ENCODE measurements around the gene XPO6. TPM values are rescaled to one million over a fixed set of nuclear protein-coding genes. Genes with fewer than 3 reads are reported as not detected.
A peak's percentile ranks its signal among the peaks of the same experiment; 100 is the strongest.

The XPO6 gene
- total and polyA plus RNA-seq, 4 donors: 27.5 to 50.0 (median 36.0) TPM

DNA sequence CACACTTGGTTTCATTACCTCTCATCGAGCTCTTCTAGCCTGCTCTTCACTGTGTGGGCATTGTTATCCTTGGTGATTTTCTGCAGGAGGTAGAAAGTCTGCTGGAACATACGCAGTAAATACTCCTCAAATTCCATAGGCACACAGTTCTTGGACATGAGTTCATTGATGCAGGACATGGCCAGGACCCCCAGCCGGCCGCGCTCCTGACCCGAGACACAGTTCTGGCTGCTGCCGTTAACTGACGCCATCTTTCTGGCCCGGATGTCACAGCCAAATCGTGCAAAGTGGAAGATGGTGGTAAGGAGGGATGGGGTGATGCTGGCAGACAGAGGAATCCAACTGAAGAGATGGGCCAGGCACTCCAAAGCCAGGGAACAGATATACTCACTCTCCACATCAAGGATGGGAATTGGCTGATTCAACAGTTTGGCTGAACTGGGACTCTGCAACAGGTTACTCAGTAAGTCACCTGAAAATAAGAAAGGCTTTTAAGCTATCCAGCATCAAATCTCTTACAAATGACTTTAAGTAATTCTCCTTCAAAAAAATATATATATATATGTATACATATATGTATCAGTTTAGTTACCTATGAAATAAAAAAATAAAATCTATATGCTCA, 55.6 kb downstream of the XPO6 start (continued):
- TF ChIP-seq, protein P1, sequence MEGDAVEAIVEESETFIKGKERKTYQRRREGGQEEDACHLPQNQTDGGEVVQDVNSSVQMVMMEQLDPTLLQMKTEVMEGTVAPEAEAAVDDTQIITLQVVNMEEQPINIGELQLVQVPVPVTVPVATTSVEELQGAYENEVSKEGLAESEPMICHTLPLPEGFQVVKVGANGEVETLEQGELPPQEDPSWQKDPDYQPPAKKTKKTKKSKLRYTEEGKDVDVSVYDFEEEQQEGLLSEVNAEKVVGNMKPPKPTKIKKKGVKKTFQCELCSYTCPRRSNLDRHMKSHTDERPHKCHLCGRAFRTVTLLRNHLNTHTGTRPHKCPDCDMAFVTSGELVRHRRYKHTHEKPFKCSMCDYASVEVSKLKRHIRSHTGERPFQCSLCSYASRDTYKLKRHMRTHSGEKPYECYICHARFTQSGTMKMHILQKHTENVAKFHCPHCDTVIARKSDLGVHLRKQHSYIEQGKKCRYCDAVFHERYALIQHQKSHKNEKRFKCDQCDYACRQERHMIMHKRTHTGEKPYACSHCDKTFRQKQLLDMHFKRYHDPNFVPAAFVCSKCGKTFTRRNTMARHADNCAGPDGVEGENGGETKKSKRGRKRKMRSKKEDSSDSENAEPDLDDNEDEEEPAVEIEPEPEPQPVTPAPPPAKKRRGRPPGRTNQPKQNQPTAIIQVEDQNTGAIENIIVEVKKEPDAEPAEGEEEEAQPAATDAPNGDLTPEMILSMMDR (IDR thresholded peaks at IDR 0.05; ENCODE audit: low read depth, low read length, missing input control): no peak

DNA sequence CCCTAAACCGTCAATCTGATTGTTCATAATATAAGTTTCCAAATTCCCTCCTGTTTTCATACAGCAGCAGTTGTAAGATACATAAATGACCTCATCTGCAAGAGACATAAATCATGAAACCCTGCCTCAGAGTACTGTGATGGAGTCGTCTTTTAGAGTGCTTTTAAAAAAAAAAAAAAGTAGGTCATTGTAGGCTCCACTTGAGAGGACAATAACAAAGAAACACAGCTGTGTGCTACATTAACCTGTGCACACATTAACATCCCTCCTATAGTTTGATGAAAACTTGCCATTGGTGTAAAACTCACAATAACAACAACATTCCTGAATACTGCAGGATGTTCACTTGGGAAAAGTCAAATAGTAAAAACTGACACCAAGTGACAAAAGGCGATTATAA, 56.5 kb downstream of the XPO6 start:
- H3K36me3 ChIP-seq (ENCODE audit: control insufficient read depth in 4 of 4, insufficient read depth in 3 of 4, low read depth in 1 of 4, low read length in 3 of 4): peaks cover 4 to 38% (median 29%) of the 10 kb centered on the region in 4 donors
- no peak for DNase-seq (ENCODE audit: low spot score)
- no peak for TF ChIP-seq FOXA1 (IDR thresholded peaks at IDR 0.05)
- TF ChIP-seq, protein P2, sequence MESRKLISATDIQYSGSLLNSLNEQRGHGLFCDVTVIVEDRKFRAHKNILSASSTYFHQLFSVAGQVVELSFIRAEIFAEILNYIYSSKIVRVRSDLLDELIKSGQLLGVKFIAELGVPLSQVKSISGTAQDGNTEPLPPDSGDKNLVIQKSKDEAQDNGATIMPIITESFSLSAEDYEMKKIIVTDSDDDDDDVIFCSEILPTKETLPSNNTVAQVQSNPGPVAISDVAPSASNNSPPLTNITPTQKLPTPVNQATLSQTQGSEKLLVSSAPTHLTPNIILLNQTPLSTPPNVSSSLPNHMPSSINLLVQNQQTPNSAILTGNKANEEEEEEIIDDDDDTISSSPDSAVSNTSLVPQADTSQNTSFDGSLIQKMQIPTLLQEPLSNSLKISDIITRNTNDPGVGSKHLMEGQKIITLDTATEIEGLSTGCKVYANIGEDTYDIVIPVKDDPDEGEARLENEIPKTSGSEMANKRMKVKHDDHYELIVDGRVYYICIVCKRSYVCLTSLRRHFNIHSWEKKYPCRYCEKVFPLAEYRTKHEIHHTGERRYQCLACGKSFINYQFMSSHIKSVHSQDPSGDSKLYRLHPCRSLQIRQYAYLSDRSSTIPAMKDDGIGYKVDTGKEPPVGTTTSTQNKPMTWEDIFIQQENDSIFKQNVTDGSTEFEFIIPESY (IDR thresholded peaks at IDR 0.05): no peak
- peaks cover 0 to 3% (median 0%) of the 10 kb centered on the region in 4 donors for H3K4me1 ChIP-seq (ENCODE audit: control insufficient read depth in 4 of 4, insufficient read depth in 4 of 4, low read length in 3 of 4)
- no peak overlapping the region for H3K27ac ChIP-seq (ENCODE audit: low read depth in 1 of 2, low read length in 2 of 2)
- no peaks in the 10 kb centered on the region for H3K27me3 ChIP-seq (ENCODE audit: control insufficient read depth in 4 of 4, insufficient read depth in 4 of 4, low read length in 3 of 4)
- 88% methylated on average over 3 of the region's 3 CpGs for WGBS
- no peaks in the 10 kb centered on the region for H3K9me3 ChIP-seq (ENCODE audit: control insufficient read depth in 4 of 4, low read length in 3 of 4)
- no peak overlapping the region for H3K4me3 ChIP-seq (ENCODE audit: low read depth in 1 of 3, low read length in 3 of 3)
- H3K9ac ChIP-seq (ENCODE audit: low read depth in 1 of 2, low read length in 2 of 2): no peak overlapping the region

DNA sequence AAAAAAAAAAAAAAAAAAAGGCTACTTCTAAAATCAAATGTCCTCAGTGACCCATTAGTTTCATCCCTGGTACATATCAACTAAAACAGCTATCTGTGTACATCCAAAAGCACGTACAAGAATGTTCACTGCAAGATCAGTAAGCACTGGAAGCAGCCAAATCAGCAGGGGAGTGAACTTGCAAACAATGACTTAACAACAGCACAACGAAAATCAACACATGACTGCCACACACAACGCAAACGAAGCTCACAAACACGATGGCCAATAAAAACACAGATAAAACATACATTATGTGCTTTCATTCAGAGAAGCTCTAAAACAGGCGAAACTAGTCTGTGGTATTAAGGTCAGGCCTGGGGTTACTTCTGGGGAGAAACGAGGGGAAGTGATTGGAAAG, 60.6 kb downstream of the XPO6 start:
- peaks cover 6 to 67% (median 38%) of the 10 kb centered on the region in 4 donors for H3K36me3 ChIP-seq (ENCODE audit: control insufficient read depth in 4 of 4, insufficient read depth in 3 of 4, low read depth in 1 of 4, low read length in 3 of 4)
- H3K4me1 ChIP-seq (ENCODE audit: control insufficient read depth in 4 of 4, insufficient read depth in 4 of 4, low read length in 3 of 4): no peaks in the 10 kb centered on the region
- no peaks in the 10 kb centered on the region for H3K27me3 ChIP-seq (ENCODE audit: control insufficient read depth in 4 of 4, insufficient read depth in 4 of 4, low read length in 3 of 4)
- TF ChIP-seq, protein P1 (IDR thresholded peaks at IDR 0.05; ENCODE audit: low read depth, low read length, missing input control): no peak
- TF ChIP-seq RXRA (IDR thresholded peaks at IDR 0.05): peak in 1 of 2 donors; percentile 15
- no peak overlapping the region for H3K27ac ChIP-seq (ENCODE audit: low read depth in 1 of 2, low read length in 2 of 2)
- H3K9ac ChIP-seq (ENCODE audit: low read depth in 1 of 2, low read length in 2 of 2): no peak overlapping the region
- WGBS: 81% methylated on average over 7 of the region's 7 CpGs
- H3K4me3 ChIP-seq (ENCODE audit: low read depth in 1 of 3, low read length in 3 of 3): no peak overlapping the region
- no peaks in the 10 kb centered on the region for H3K9me3 ChIP-seq (ENCODE audit: control insufficient read depth in 4 of 4, low read length in 3 of 4)
- DNase-seq (ENCODE audit: low spot score): no peak

DNA sequence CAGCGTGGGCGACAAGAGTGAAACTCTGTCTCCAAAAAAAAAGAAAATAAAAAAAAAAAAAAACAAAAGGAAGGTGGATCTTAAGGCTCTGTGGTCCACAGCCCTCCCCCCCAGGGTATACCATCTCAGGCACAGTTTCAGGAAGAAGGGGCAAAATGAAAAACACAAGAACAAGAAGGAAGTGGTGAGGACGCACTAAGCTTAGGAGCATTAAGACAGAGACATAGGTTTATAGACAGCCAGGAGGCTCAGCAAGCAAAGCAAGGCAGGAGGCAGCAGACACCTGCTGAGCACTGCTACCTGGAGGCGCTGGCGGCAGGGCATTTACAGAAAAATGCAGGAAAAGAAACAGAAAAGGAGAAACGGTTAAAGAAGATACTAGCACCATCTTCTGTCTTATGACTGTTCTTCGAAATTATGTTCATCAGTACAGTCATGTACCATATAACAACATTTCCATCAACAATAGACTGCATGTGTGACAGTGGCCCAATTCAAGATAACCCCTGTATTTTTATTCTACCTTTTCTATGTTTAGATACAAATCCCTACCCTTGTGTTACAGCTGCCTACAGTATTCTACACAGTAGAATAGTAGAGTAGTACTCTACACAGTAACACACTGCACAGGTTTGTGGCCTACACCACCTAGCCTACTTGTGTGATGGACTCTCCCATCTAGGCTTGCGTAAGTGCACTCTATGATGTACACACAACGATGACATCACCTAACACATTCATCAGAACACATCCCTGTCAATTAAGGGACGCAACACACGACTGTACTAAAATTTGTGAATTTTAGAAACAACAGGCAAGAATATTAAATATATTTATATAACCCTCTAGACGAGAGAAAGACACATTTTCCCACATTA, 62.5 kb downstream of the XPO6 start:
- H3K27me3 ChIP-seq (ENCODE audit: control insufficient read depth in 4 of 4, insufficient read depth in 4 of 4, low read length in 3 of 4): no peaks in the 10 kb centered on the region
- H3K9ac ChIP-seq (ENCODE audit: low read depth in 1 of 2, low read length in 2 of 2): no peak overlapping the region
- peak overlapping the region in 1 of 2 donors; percentile 8 for H3K27ac ChIP-seq (ENCODE audit: low read depth in 1 of 2, low read length in 2 of 2)
- H3K36me3 ChIP-seq (ENCODE audit: control insufficient read depth in 4 of 4, insufficient read depth in 3 of 4, low read depth in 1 of 4, low read length in 3 of 4): peaks cover 4 to 68% (median 30%) of the 10 kb centered on the region in 4 donors
- H3K4me3 ChIP-seq (ENCODE audit: low read depth in 1 of 3, low read length in 3 of 3): no peak overlapping the region
- 94% methylated on average over 12 of the region's 12 CpGs for WGBS
- no peak for TF ChIP-seq TAF1 (conservative IDR thresholded peaks at IDR 0.05)
- no peak for TF ChIP-seq HNF4G (IDR thresholded peaks at IDR 0.05)
- no peak for TF ChIP-seq RXRA (IDR thresholded peaks at IDR 0.05)
- TF ChIP-seq HNF4A (conservative IDR thresholded peaks at IDR 0.05): no peak
- no peak for TF ChIP-seq FOXA2 (IDR thresholded peaks at IDR 0.05)
- TF ChIP-seq FOXA1 (IDR thresholded peaks at IDR 0.05): no peak
- no peak for DNase-seq (ENCODE audit: low spot score)
- H3K9me3 ChIP-seq (ENCODE audit: control insufficient read depth in 4 of 4, low read length in 3 of 4): no peaks in the 10 kb centered on the region
- no peaks in the 10 kb centered on the region for H3K4me1 ChIP-seq (ENCODE audit: control insufficient read depth in 4 of 4, insufficient read depth in 4 of 4, low read length in 3 of 4)
